Smooth muscle cell (in vitro differentiated cells): ENCODE results near the gene VRK2. TPM values are rescaled to one million over a fixed set of nuclear protein-coding genes. Genes with fewer than 3 reads are reported as not detected.

Source experiments
- DNase-seq: peaks from one replicate; lab custom pipeline; 2025; ENCODE audit not compliant: unreplicated experiment; lab: John Stamatoyannopoulos, UW
- H2AFZ ChIP-seq: fragments of 200-600 bp; sonication (generic); 2 replicates; pipeline ENCODE4 v1.6.0; 2016; ENCODE audit warnings: antibody characterized with exemption, low read depth, mild to moderate bottlenecking
- H3F3A ChIP-seq: fragments of 200-600 bp; sonication (generic); 2 replicates; pipeline ENCODE4 v1.6.0; 2017; ENCODE audit warnings: antibody characterized with exemption, low read depth
- H3K27ac ChIP-seq: fragments of 200-600 bp; sonication (generic); 2 replicates; pipeline ENCODE4 v1.5.1; 2016; ENCODE audit warnings: low read depth, mild to moderate bottlenecking
- H3K27me3 ChIP-seq: fragments of 200-600 bp; sonication (generic); 2 replicates; pipeline ENCODE4 v1.6.1; 2016; ENCODE audit warnings: low read depth, mild to moderate bottlenecking
- H3K36me3 ChIP-seq: fragments of 200-600 bp; sonication (generic); 2 replicates; pipeline ENCODE4 v1.5.1; 2016; ENCODE audit warnings: low read depth
- H3K4me1 ChIP-seq: fragments of 200-600 bp; sonication (generic); 2 replicates; pipeline ENCODE4 v1.5.1; 2016; ENCODE audit warnings: low read depth
- H3K4me2 ChIP-seq: fragments of 200-600 bp; sonication (generic); 2 replicates; pipeline ENCODE4 v1.6.0; 2016; ENCODE audit warnings: mild to moderate bottlenecking
- H3K4me3 ChIP-seq: fragments of 200-600 bp; sonication (generic); 2 replicates; pipeline ENCODE4 v1.5.1; 2016; ENCODE audit warnings: mild to moderate bottlenecking
- H3K79me2 ChIP-seq: fragments of 200-600 bp; sonication (generic); 2 replicates; pipeline ENCODE4 v1.6.0; 2016; ENCODE audit warnings: low read depth, mild to moderate bottlenecking
- H3K9ac ChIP-seq: fragments of 200-600 bp; sonication (generic); 2 replicates; pipeline ENCODE4 v1.6.0; 2016; ENCODE audit warnings: low read depth
- H3K9me3 ChIP-seq: fragments of 200-600 bp; sonication (generic); replicated peaks from 2 replicates; pipeline ENCODE4 v1.5.1; 2016; ENCODE audit warnings: low read depth
- H4K20me1 ChIP-seq: fragments of 200-600 bp; sonication (generic); 2 replicates; pipeline ENCODE4 v1.6.0; 2016; ENCODE audit warnings: low read depth
- CTCF ChIP-seq: fragments of 200-600 bp; sonication (generic); IDR thresholded peaks from 2 replicates; pipeline ENCODE4 v1.5.1; 2017; ENCODE audit warnings: borderline replicate concordance, mild to moderate bottlenecking, antibody characterized with exemption; ENCODE audit not compliant: insufficient read depth, poor library complexity, severe bottlenecking
- WGBS: methylation state at CpG from one replicate; pipeline ENCODE4 v1.1.7; 2016; ENCODE audit warnings: low lambda C conversion rate; 5-methylcytosine and 5-hydroxymethylcytosine counted together
- polyA plus RNA-seq: library from polyadenylated mRNA; unstranded; fragments of >200 nt; fragmentation: Nextera tagmentation; extraction: Ambion mirVana; gene quantifications from 2 replicates; pipeline ENCODE4 v1.2.1, GENCODE V29; 2016
- total RNA-seq: library from RNA; depleted of rRNA; stranded (reverse); fragments of >200 nt; gene quantifications from 2 replicates; pipeline ENCODE4 v1.2.3, GENCODE V29; 2014

The VRK2 gene
- total and polyA plus RNA-seq, 2 experiments from 2014 or later, result 22.2 to 35.5 TPM

- H4K20me1 ChIP-seq, result no peaks in the 10 kb centered on the region
- H3K79me2 ChIP-seq, result no peaks in the 10 kb centered on the region
- TF ChIP-seq CTCF, result no peak
- H3K36me3 ChIP-seq, result no peaks in the 10 kb centered on the region
- DNase-seq, result no peak
- no peaks in the 10 kb centered on the region for H3K27me3 ChIP-seq
- H3K4me2 ChIP-seq, result no peak overlapping the region
- no peaks in the 10 kb centered on the region for H3F3A ChIP-seq
- whole genome bisulfite sequencing, result 91% methylated on average over 1 of the region's 1 CpG
- no peak overlapping the region for H3K4me3 ChIP-seq
- H3K9ac ChIP-seq, result no peak overlapping the region
- H2AFZ ChIP-seq, result no peak overlapping the region
- H3K9me3 ChIP-seq, result peaks cover 1% of the 10 kb centered on the region
- H3K4me1 ChIP-seq, result no peaks in the 10 kb centered on the region
- no peak overlapping the region for H3K27ac ChIP-seq
These were observed 36.0 kb upstream of the VRK2 start for GRCh38 chr2:58010599-58010998.

- Histone ChIP-seq H3K36me3 (no peaks in the 10 kb centered on the region), H3K9me3 (peaks cover 7% of the 10 kb centered on the region), H3K4me2 (no peak overlapping the region), H4K20me1 (no peaks in the 10 kb centered on the region), H3K9ac (no peak overlapping the region), H3K27ac (no peak overlapping the region), H3K79me2 (no peaks in the 10 kb centered on the region), H3K27me3 (no peaks in the 10 kb centered on the region), H2AFZ (no peak overlapping the region), H3K4me1 (no peaks in the 10 kb centered on the region), H3F3A (no peaks in the 10 kb centered on the region), H3K4me3 (no peak overlapping the region)
- TF ChIP-seq CTCF, result no peak
- DNase-seq, result no peak
- 90% methylated on average over 1 of the region's 1 CpG for WGBS
These were observed 27.4 kb upstream of the VRK2 start for GRCh38 chr2:58019229-58019628.

- TF ChIP-seq CTCF, result no peak
- Histone ChIP-seq H3K36me3 (no peaks in the 10 kb centered on the region), H3K9ac (no peak overlapping the region), H3K27me3 (no peaks in the 10 kb centered on the region), H3K79me2 (no peaks in the 10 kb centered on the region), H2AFZ (no peak overlapping the region), H3K4me3 (no peak overlapping the region), H3K4me2 (no peak overlapping the region), H3K9me3 (no peaks in the 10 kb centered on the region), H4K20me1 (no peaks in the 10 kb centered on the region), H3F3A (no peaks in the 10 kb centered on the region), H3K27ac (no peak overlapping the region), H3K4me1 (no peaks in the 10 kb centered on the region)
- 97% methylated on average over 2 of the region's 2 CpGs for WGBS
- no peak for DNase-seq
These were observed 21.3 kb upstream of the VRK2 start for GRCh38 chr2:58025150-58025933.

- Histone ChIP-seq H3K9ac (no peak overlapping the region), H3K4me2 (no peak overlapping the region), H3K27ac (no peak overlapping the region), H2AFZ (no peak overlapping the region), H3K36me3 (no peaks in the 10 kb centered on the region), H3F3A (no peaks in the 10 kb centered on the region), H3K4me1 (no peaks in the 10 kb centered on the region), H3K9me3 (no peaks in the 10 kb centered on the region), H3K79me2 (no peaks in the 10 kb centered on the region), H3K27me3 (no peaks in the 10 kb centered on the region), H3K4me3 (no peak overlapping the region), H4K20me1 (no peaks in the 10 kb centered on the region)
- TF ChIP-seq CTCF, result no peak
- DNase-seq, result no peak
These were observed 19.6 kb upstream of the VRK2 start for GRCh38 chr2:58027029-58027428.
